Dendritic cell treated with granulocyte-macrophage colony-stimulating factor and Interleukin-4, amounts not matched to agents 40 ng/mL and 50 ng/mL, for 4 days (primary cell): ENCODE measurements around the gene EBP.
"Not testable (repeated sequence)": the region's sequence is repeated elsewhere in the genome, so short reads cannot be mapped to it uniquely, and the experiment has no call there.

Experiments used
- H3K27ac Mint-ChIP-seq: one replicate; pipeline ENCODE4 v1.8.0; 2022; ENCODE audit warnings: mild to moderate bottlenecking, mixed read lengths
- H3K27me3 Mint-ChIP-seq: one replicate; pipeline ENCODE4 v1.8.0; 2022; ENCODE audit warnings: mild to moderate bottlenecking, mixed read lengths
- H3K36me3 Mint-ChIP-seq: one replicate; pipeline ENCODE4 v1.8.0; 2022; ENCODE audit warnings: low read depth, mixed read lengths
- H3K4me1 Mint-ChIP-seq: one replicate; pipeline ENCODE4 v1.8.0; 2022; ENCODE audit warnings: low read depth, mixed read lengths
- H3K4me3 Mint-ChIP-seq: one replicate; pipeline ENCODE4 v1.8.0; 2022; ENCODE audit warnings: mild to moderate bottlenecking, moderate library complexity, mixed read lengths
- H3K9me3 Mint-ChIP-seq: one replicate; pipeline ENCODE4 v1.8.0; 2022; ENCODE audit warnings: mixed read lengths
- intact Hi-C: fragments of 100-400 bp; cut with micrococcal nuclease; formaldehyde crosslinking; loops from one replicate; pipeline ENCODE4 v1.15.0; 2022

Gene EBP

GRCh38 chrX:48522291-48522690 is 683 bp downstream of the EBP start:
- intact Hi-C loops: no loop called here
- Mint-ChIP-seq H3K9me3 (no peaks in the 10 kb centered on the region), H3K36me3 (peaks cover 18% of the 10 kb centered on the region), H3K27me3 (no peaks in the 10 kb centered on the region), H3K4me1 (peaks cover 27% of the 10 kb centered on the region), H3K27ac (peak overlapping the region; percentile 69), H3K4me3 (peak overlapping the region; percentile 77)

- H3K4me3 Mint-ChIP-seq: no peak overlapping the region
- H3K36me3 Mint-ChIP-seq: peaks cover 32% of the 10 kb centered on the region
- H3K4me1 Mint-ChIP-seq: peaks cover 38% of the 10 kb centered on the region
- no peaks in the 10 kb centered on the region for H3K9me3 Mint-ChIP-seq
- no peak overlapping the region for H3K27ac Mint-ChIP-seq
- intact Hi-C loops: no loop called here
- no peaks in the 10 kb centered on the region for H3K27me3 Mint-ChIP-seq
Measured at GRCh38 chrX:48523682-48524081, 2.1 kb downstream of the EBP start.

DNA sequence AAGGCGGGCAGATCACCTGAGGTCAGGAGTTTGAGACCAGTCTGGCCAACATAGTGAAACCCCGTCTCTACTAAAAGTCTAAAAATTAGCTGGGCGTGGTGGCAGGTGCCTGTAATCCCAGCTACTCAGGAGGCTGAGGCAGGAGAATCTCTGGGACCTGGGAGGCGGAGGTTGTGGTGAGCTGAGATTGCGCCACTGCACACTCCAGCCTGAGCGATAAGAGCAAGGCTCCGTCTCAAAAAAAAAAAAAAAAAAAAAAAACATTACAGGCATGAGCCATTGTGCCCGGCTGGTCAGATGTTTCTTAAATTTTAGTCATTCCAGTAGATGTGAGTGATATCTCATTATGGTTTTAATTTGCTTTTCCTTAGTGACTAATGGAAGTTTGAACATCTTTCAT is 4.2 kb downstream of the EBP start:
- H3K9me3 Mint-ChIP-seq, intact Hi-C loops, H3K4me3 Mint-ChIP-seq, H3K27ac Mint-ChIP-seq, H3K27me3 Mint-ChIP-seq: not testable (repeated sequence)
- peaks cover 30% of the 10 kb centered on the region for H3K4me1 Mint-ChIP-seq
- peaks cover 36% of the 10 kb centered on the region for H3K36me3 Mint-ChIP-seq

- Mint-ChIP-seq H3K27me3 (no peaks in the 10 kb centered on the region), H3K27ac (no peak overlapping the region), H3K36me3 (peaks cover 32% of the 10 kb centered on the region), H3K9me3 (no peaks in the 10 kb centered on the region), H3K4me3 (no peak overlapping the region), H3K4me1 (peaks cover 36% of the 10 kb centered on the region)
- intact Hi-C loops: no loop called here
Measured at GRCh38 chrX:48530736-48531135, 9.1 kb downstream of the EBP start.

GRCh38 chrX:48531358-48531959 is 9.9 kb downstream of the EBP start:
- intact Hi-C loops: no loop called here
- Mint-ChIP-seq H3K4me1 (peaks cover 34% of the 10 kb centered on the region), H3K27me3 (no peaks in the 10 kb centered on the region), H3K27ac (peak overlapping the region; percentile 77), H3K4me3 (no peak overlapping the region), H3K9me3 (no peaks in the 10 kb centered on the region), H3K36me3 (peaks cover 27% of the 10 kb centered on the region)

- Mint-ChIP-seq H3K4me1 (peaks cover 30% of the 10 kb centered on the region), H3K4me3 (no peak overlapping the region), H3K27ac (peak overlapping the region; percentile 77), H3K36me3 (peaks cover 20% of the 10 kb centered on the region), H3K27me3 (no peaks in the 10 kb centered on the region), H3K9me3 (no peaks in the 10 kb centered on the region)
- intact Hi-C loops: no loop called here
Measured at GRCh38 chrX:48532161-48532560, 10.6 kb downstream of the EBP start.

DNA sequence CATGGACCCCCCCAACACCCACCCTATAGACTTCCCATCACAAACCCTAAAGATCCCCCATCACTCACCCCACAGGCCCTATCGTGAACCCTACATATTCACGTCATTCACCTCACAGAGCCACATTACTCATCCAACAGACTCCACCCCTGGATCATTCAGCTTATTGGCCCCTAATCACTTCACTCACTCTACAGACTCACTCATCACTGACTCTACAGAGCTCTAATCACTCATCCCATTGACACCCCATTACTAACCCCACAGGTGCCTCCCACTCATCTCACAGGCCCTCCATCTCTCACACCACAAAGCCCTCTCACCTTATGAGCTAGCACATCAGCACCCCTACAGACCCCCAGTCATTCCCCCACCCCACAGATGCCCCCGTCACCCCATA is 11.6 kb downstream of the EBP start:
- peaks cover 10% of the 10 kb centered on the region for H3K36me3 Mint-ChIP-seq
- no peaks in the 10 kb centered on the region for H3K27me3 Mint-ChIP-seq
- H3K4me1 Mint-ChIP-seq: peaks cover 24% of the 10 kb centered on the region
- intact Hi-C loops: no loop called here
- no peaks in the 10 kb centered on the region for H3K9me3 Mint-ChIP-seq
- H3K27ac Mint-ChIP-seq: no peak overlapping the region
- no peak overlapping the region for H3K4me3 Mint-ChIP-seq

GRCh38 chrX:48538641-48539344 is 17.2 kb downstream of the EBP start:
- Mint-ChIP-seq H3K4me1 (peaks cover 24% of the 10 kb centered on the region), H3K9me3 (no peaks in the 10 kb centered on the region)
- intact Hi-C loops: loop anchor here (1.0 to 2.0 kb wide), 3 partner anchors 36 to 62 kb away; partner anchors contain the start of genes FTSJ1, RBM3 and WDR13

DNA sequence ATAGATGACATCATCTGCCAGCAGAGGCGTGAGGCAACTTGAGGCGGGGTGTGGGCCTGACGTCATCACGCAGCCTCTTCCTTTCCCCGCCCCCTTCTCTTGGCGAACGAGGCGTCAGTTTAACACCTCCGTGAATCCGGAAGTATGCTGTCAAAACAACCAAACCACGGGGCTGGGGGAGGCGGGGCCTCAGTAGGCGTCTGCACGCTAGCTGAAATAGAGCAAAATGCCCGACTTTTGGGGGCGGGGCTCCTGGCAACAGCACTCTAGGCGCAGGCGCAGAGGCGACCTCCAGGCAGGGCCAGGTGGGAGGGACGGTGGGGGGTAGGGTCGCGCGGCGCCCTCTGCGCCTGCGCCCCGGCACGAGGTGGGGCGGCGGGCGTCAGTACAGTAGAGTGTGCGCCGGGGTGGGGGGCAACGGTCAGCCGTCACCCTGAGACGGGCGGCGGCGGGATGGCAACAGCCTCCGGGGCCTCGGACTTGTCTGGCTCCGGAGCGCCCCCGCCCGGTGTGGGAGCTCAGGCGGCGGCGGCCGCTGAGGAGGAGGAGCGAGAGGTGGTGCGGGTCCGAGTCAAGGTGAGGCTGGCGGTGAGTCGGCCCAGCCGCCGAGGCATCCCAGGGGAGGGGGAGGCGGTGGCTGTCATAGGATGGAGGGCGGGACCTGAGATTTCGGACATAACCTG is 17.9 kb downstream of the EBP start, which contains the start of gene TBC1D25:
TBC1D25 (plus strand) TSS at position 370 of the 683 bp plus-strand sequence; CDS start at position 454, 84 bp downstream.
- peak within 1 kb of the TSS; percentile 94 for H3K4me3 Mint-ChIP-seq
- H3K27ac Mint-ChIP-seq: peak within 1 kb of the TSS; percentile 93
- no peaks in the 10 kb centered on the region for H3K9me3 Mint-ChIP-seq
- peaks cover 36% of the 10 kb centered on the region for H3K36me3 Mint-ChIP-seq
- peaks cover 24% of the 10 kb centered on the region for H3K4me1 Mint-ChIP-seq
- intact Hi-C loops: loop anchor here (1.0 to 2.0 kb wide), 3 partner anchors 35 to 63 kb away; partner anchors contain the start of genes FTSJ1, RBM3 and WDR13
- no peaks in the 10 kb centered on the region for H3K27me3 Mint-ChIP-seq

More at GRCh38 chrX:48538641-48539344, 17.2 kb downstream of the EBP start:
- H3K27me3 Mint-ChIP-seq: no peaks in the 10 kb centered on the region
- H3K4me3 Mint-ChIP-seq: peak overlapping the region; percentile 94
- H3K27ac Mint-ChIP-seq: peak overlapping the region; percentile 93
- H3K36me3 Mint-ChIP-seq: peaks cover 29% of the 10 kb centered on the region

- H3K27ac Mint-ChIP-seq: peak overlapping the region; percentile 93
- intact Hi-C loops: no loop called here
- no peaks in the 10 kb centered on the region for H3K27me3 Mint-ChIP-seq
- peaks cover 41% of the 10 kb centered on the region for H3K36me3 Mint-ChIP-seq
- peaks cover 24% of the 10 kb centered on the region for H3K4me1 Mint-ChIP-seq
- no peaks in the 10 kb centered on the region for H3K9me3 Mint-ChIP-seq
- H3K4me3 Mint-ChIP-seq: peak overlapping the region; percentile 94
Measured at GRCh38 chrX:48540028-48540375, 18.4 kb downstream of the EBP start.

DNA sequence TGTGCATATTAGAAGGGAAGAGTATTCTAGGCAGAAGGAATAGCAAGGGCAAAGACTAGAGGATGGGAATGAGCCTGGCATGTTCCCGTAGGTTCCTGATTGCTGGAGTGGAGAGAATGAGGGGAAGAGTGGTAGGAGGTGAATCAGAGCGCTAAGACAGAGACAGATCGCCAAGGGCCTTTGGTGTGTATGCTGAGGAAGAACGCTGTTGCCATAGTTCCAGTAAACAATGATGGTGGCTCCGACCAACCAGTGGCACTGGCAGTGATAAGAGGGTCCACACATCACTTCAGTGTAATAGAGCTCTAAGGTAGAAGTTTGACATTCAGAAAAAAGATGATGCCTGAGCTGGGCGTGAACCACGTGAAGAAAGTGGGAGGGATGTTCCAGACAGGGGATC is 18.9 kb downstream of the EBP start:
- Mint-ChIP-seq H3K27ac (peak overlapping the region; percentile 93), H3K4me3 (peak overlapping the region; percentile 94), H3K4me1 (peaks cover 20% of the 10 kb centered on the region), H3K9me3 (no peaks in the 10 kb centered on the region), H3K27me3 (no peaks in the 10 kb centered on the region), H3K36me3 (peaks cover 46% of the 10 kb centered on the region)
- intact Hi-C loops: no loop called here

DNA sequence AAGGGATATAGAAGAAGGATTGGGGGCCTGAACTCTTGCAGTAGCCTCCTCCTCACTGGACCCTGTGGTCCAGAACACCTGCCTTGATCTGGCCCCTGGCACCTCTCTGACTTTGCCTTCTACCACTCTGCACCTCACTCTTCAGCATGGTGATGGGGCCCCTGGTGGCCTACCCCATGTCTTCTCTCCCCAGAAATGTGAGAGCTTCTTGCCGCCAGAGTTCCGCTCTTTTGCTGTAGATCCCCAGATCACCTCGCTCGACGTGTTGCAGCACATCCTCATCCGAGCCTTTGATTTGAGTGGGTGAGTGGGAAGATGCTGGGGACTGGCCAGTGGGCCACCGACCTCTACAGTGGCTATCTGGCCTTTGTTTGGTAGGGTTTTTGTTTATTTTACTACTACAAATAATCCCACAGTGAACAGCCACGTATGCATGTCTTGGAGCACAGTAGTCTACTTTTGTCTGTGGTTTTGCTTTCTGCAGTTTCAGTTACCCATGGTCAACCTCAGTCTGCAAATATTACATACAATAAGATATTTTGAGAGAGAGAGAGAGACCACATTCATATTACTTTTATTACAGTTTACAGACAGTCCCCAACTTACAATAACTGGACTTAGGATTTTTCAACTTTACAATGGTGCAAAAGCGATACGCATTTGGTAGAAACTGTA is 19.7 kb downstream of the EBP start:
- Mint-ChIP-seq H3K4me3 (peak overlapping the region; percentile 18), H3K9me3 (no peaks in the 10 kb centered on the region), H3K4me1 (peaks cover 18% of the 10 kb centered on the region), H3K27ac (peak overlapping the region; percentile 93), H3K36me3 (peaks cover 51% of the 10 kb centered on the region), H3K27me3 (no peaks in the 10 kb centered on the region)
- intact Hi-C loops: no loop called here

GRCh38 chrX:48548871-48549270 is 27.3 kb downstream of the EBP start:
- Mint-ChIP-seq H3K27ac (no peak overlapping the region), H3K36me3 (peaks cover 78% of the 10 kb centered on the region), H3K4me1 (no peaks in the 10 kb centered on the region), H3K4me3 (no peak overlapping the region), H3K27me3 (no peaks in the 10 kb centered on the region), H3K9me3 (no peaks in the 10 kb centered on the region)
- intact Hi-C loops: no loop called here
